Esophagus squamous epithelium (tissue), 4 donors: Measurements from ENCODE around the gene STK32C.

Experiments
- POLR2A ChIP-seq, 4 donors: fragments of 450-650 bp; IDR thresholded peaks; one replicate each; pipeline ENCODE4 v1.6.1; 2017; ENCODE audit warnings: antibody characterized with exemption in 4 of 4, mild to moderate bottlenecking in 4 of 4, moderate library complexity in 3 of 4
- TF ChIP-seq, protein P1 (sequence below), 6 experiments: fragments of 450-650 bp in 4 of 6; fragments of 200-600 bp in 2 of 6; sonication (generic) in 2 of 6; IDR thresholded peaks; one replicate each; pipeline ENCODE4 v1.5.1; 2016 to 2019; ENCODE audit warnings: antibody characterized with exemption in 6 of 6, mild to moderate bottlenecking in 4 of 6, moderate library complexity in 4 of 6

DNA sequence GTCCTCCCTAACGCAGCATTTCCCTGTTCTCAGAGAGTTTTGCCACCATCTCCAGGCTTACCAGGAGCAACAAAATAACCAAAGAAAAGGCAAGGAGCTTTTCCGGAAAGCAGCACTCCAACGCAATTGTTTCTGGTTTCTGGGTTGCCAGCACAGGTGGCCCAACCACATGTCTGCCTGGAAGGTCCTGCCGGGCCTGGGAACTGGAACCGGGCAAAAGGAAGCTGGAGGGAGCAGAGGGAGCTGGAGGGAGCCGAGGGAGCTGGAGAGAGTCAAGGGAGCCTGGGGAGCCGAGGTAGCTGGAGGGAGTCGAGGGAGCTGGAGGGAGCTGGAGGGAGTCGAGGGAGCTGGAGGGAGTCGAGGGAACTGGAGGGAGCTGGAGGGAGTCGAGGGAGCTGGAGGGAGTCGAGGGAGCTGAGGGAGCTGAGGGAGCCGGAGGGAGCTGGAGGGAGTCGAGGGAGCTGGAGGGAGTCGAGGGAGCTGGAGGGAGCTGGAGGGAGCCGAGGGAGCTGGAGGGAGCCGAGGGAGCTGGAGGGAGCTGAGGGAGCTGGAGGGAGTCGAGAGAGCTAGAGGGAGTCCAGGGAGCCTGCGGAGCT is 54.6 kb downstream of the STK32C start:
- no peak for TF ChIP-seq POLR2A (IDR thresholded peaks at IDR 0.05)
- TF ChIP-seq, protein P1, sequence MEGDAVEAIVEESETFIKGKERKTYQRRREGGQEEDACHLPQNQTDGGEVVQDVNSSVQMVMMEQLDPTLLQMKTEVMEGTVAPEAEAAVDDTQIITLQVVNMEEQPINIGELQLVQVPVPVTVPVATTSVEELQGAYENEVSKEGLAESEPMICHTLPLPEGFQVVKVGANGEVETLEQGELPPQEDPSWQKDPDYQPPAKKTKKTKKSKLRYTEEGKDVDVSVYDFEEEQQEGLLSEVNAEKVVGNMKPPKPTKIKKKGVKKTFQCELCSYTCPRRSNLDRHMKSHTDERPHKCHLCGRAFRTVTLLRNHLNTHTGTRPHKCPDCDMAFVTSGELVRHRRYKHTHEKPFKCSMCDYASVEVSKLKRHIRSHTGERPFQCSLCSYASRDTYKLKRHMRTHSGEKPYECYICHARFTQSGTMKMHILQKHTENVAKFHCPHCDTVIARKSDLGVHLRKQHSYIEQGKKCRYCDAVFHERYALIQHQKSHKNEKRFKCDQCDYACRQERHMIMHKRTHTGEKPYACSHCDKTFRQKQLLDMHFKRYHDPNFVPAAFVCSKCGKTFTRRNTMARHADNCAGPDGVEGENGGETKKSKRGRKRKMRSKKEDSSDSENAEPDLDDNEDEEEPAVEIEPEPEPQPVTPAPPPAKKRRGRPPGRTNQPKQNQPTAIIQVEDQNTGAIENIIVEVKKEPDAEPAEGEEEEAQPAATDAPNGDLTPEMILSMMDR (IDR thresholded peaks at IDR 0.05): no peak
